A549 (cell line): ENCODE results near the gene NHSL1. TPM values are rescaled to one million over a fixed set of nuclear protein-coding genes. Genes with fewer than 3 reads are reported as not detected.
A peak's percentile ranks its signal among the peaks of the same experiment; 100 is the strongest.

Source experiments
- ATAC-seq, 2 experiments: fragments of 200-7000 bp in 1 of 2; fragments of >200 bp in 1 of 2; cut with Nextera tagmentation in 1 of 2; cut with Tn5 transposase in 1 of 2; 3 replicates each; pipeline versions ENCODE4 v1.8.0 to v1.9.1; 2018 to 2020; ENCODE audit warnings: mild to moderate bottlenecking in 1 of 2, moderate library complexity in 1 of 2
- CTCF ChIA-PET: fragments of 300-600 bp; sonication (Branson Sonifier 250); formaldehyde crosslinking; extraction: SDS; loops from one replicate; lab custom pipeline; 2021; ENCODE audit warnings: antibody characterized with exemption, inconsistent platforms; lab: Yijun Ruan, JAX
- POLR2A ChIA-PET: fragments of 350-600 bp; formaldehyde crosslinking; extraction: SDS; loops from one replicate; lab custom pipeline; 2021; ENCODE audit warnings: antibody characterized with exemption, inconsistent platforms; lab: Yijun Ruan, JAX
- DNase-seq, 2 experiments: peaks; one replicate each; pipeline versions ENCODE4 v3.0.0 to v3.0.0-alpha.2; 2011 to 2016; ENCODE audit warnings: low read depth in 1 of 2, low spot score in 1 of 2
- FAIRE-seq: peaks from 2 replicates; lab custom pipeline; 2011; peaks lifted over from hg19 to GRCh38; lab: Jason Lieb, UNC
- H3K27ac ChIP-seq, 2 experiments: fragments of >200 bp; sonication (Bioruptor Twin); formaldehyde crosslinking; 3 replicates each; pipeline ENCODE4 v1.5.1; 2016 to 2017
- H3K4me1 ChIP-seq: fragments of >200 bp; sonication (Bioruptor Twin); formaldehyde crosslinking; 3 replicates; pipeline ENCODE4 v1.6.1; 2016
- H3K4me2 ChIP-seq: fragments of >200 bp; sonication (Bioruptor Twin); formaldehyde crosslinking; 3 replicates; pipeline ENCODE4 v1.6.1; 2016
- H3K4me3 ChIP-seq: fragments of >200 bp; sonication (Bioruptor Twin); formaldehyde crosslinking; 3 replicates; pipeline ENCODE4 v1.5.1; 2016
- H3K9me3 ChIP-seq: fragments of >200 bp; sonication (Bioruptor Twin); formaldehyde crosslinking; 3 replicates; pipeline ENCODE4 v1.6.1; 2016
- BCL3 ChIP-seq: fragments of >200 bp; sonication (Bioruptor Twin); formaldehyde crosslinking; IDR thresholded peaks from 3 replicates; pipeline ENCODE4 v1.6.1; 2016
- CBX2 ChIP-seq: fragments of 200-600 bp; sonication (generic); IDR thresholded peaks from 2 replicates; pipeline ENCODE4 v1.6.1; 2016; ENCODE audit warnings: low read depth, mild to moderate bottlenecking, borderline replicate concordance
- CHD2 ChIP-seq: fragments of 150-350 bp; IDR thresholded peaks from 2 replicates; pipeline ENCODE4 v1.6.1; 2014; ENCODE audit warnings: low read length; ENCODE audit not compliant: partially characterized antibody
- CTCF ChIP-seq: fragments of >200 bp; sonication (Bioruptor Twin); formaldehyde crosslinking; IDR thresholded peaks from 3 replicates; pipeline ENCODE4 v1.5.1; 2016
- EHF ChIP-seq: fragments of 250-450 bp; sonication (Bioruptor Pico); IDR thresholded peaks from 2 replicates; pipeline ENCODE4 v1.5.0; 2020; ENCODE audit warnings: mild to moderate bottlenecking
- ELK1 ChIP-seq: fragments of 150-350 bp; IDR thresholded peaks from 2 replicates; pipeline ENCODE4 v1.6.1; 2014; ENCODE audit warnings: low read depth, mild to moderate bottlenecking, low read length
- EP300 ChIP-seq, 2 experiments: fragments of >200 bp; sonication (Bioruptor Twin); formaldehyde crosslinking; IDR thresholded peaks; 2 replicates in 1 of 2; 3 replicates in 1 of 2; pipeline ENCODE4 v1.6.1; 2016 to 2017
- FOSL2 ChIP-seq, 2 experiments: fragments of 450-650 bp in 1 of 2; fragments of >200 bp in 1 of 2; sonication (Bioruptor Twin) in 1 of 2; formaldehyde crosslinking; IDR thresholded peaks; 2 replicates each; pipeline versions ENCODE4 v1.5.0 to v1.6.1; 2016 to 2020; ENCODE audit warnings: mild to moderate bottlenecking in 1 of 2, moderate library complexity in 1 of 2
- HOXA7 ChIP-seq: fragments of 250-450 bp; sonication (Bioruptor Pico); IDR thresholded peaks from 2 replicates; pipeline ENCODE4 v1.5.0; 2020; ENCODE audit warnings: mild to moderate bottlenecking, moderate library complexity
- HOXB5 ChIP-seq: fragments of 250-450 bp; sonication (Bioruptor Pico); IDR thresholded peaks from 2 replicates; pipeline ENCODE4 v1.5.0; 2020; ENCODE audit warnings: mild to moderate bottlenecking, moderate library complexity
- JUN ChIP-seq, 2 experiments: fragments of >200 bp; sonication (Bioruptor Twin); formaldehyde crosslinking; IDR thresholded peaks; 2 replicates in 1 of 2; 3 replicates in 1 of 2; pipeline ENCODE4 v1.6.1; 2016 to 2017
- MYC ChIP-seq: IDR thresholded peaks from 2 replicates; pipeline ENCODE4 v1.6.1; 2012; ENCODE audit warnings: mild to moderate bottlenecking, inconsistent platforms, low read length, improper control_type of control experiment, borderline replicate concordance
- NR3C1 ChIP-seq: fragments of >200 bp; sonication (Bioruptor Twin); formaldehyde crosslinking; IDR thresholded peaks from 3 replicates; pipeline ENCODE4 v1.6.1; 2017
- PBX3 ChIP-seq: IDR thresholded peaks from 2 replicates; pipeline ENCODE4 v1.6.1; 2012
- RARB ChIP-seq: fragments of 250-450 bp; sonication (Bioruptor Pico); IDR thresholded peaks from 2 replicates; pipeline ENCODE4 v1.8.0; 2021; ENCODE audit warnings: mild to moderate bottlenecking, moderate library complexity
- RCOR1 ChIP-seq: fragments of 150-350 bp; IDR thresholded peaks from 2 replicates; pipeline ENCODE4 v1.6.1; 2014; ENCODE audit warnings: antibody characterized with exemption, low read length, low read depth
- ZFP36 ChIP-seq: fragments of 450-650 bp; IDR thresholded peaks from 2 replicates; pipeline ENCODE4 v1.6.1; 2014; ENCODE audit warnings: borderline replicate concordance; ENCODE audit not compliant: partially characterized antibody
- ZSCAN20 ChIP-seq: fragments of 250-450 bp; sonication (Bioruptor Pico); IDR thresholded peaks from 2 replicates; pipeline ENCODE4 v1.8.0; 2022; ENCODE audit warnings: mild to moderate bottlenecking, moderate library complexity
- WGBS: methylation state at CpG from one replicate; pipeline ENCODE4 v1.1.6; 2017; ENCODE audit errors: missing lambda C conversion rate; 5-methylcytosine and 5-hydroxymethylcytosine counted together
- polyA plus RNA-seq, 4 experiments: library from polyadenylated mRNA; depleted of rRNA in 3 of 4; stranded (reverse); fragments of >200 nt; fragmentation: RNase III in 1 of 4; extraction: RNeasy Plus Mini Kit Qiagen cat#74134 plus additional on column Dnase treatment in 1 of 4; gene quantifications; 2 replicates in 3 of 4; 3 replicates in 1 of 4; pipeline ENCODE4 v1.2.3, GENCODE V29; 2011 to 2017

Gene NHSL1
- polyA plus RNA-seq, 2 of the 4 experiments (the other 2 are of a cell fraction): 1.6 to 2.8 TPM

- FAIRE-seq: no peak
- 78% methylated on average over 6 of the region's 6 CpGs for WGBS
- no peak for TF ChIP-seq ZSCAN20 (CRISPR knock-in tag)
- no peak for TF ChIP-seq CHD2
- TF ChIP-seq ELK1: no peak
- no peak for TF ChIP-seq HOXA7 (CRISPR knock-in tag)
- TF ChIP-seq ZFP36: no peak
- no peak for TF ChIP-seq BCL3
- no peak for TF ChIP-seq RCOR1
- no peak for TF ChIP-seq MYC
- no peak for TF ChIP-seq EP300 (IDR thresholded peaks at IDR 0.05)
- TF ChIP-seq PBX3: no peak
- TF ChIP-seq RARB (CRISPR knock-in tag): no peak
- no peak for TF ChIP-seq NR3C1
- no peak for TF ChIP-seq JUN (IDR thresholded peaks at IDR 0.05)
- no peak for DNase-seq
- Histone ChIP-seq H3K9me3 (no peaks in the 10 kb centered on the region), H3K4me2 (peak overlapping the region; percentile 68; the same call in 2 of the 3 replicates), H3K4me3 (no peak overlapping the region), H3K27ac (peak overlapping the region in 1 of 2 experiments; percentile 63; a peak in 3 of 6 replicates), H3K4me1 (peaks cover 19% of the 10 kb centered on the region)
- POLR2A ChIA-PET: interaction anchor here (1.4 kb wide), 1 partner anchor 12 kb away, joined by 7 read pairs; no protein-coding TSS in a partner anchor
- CTCF ChIA-PET: interaction anchor here (0.6 to 1.8 kb wide), 3 partner anchors 48 to 310 kb away, joined by 3 read pairs; no protein-coding TSS in a partner anchor
- no peak for ATAC-seq
These were observed 42.9 kb downstream of the NHSL1 start for GRCh38 chr6:138456401-138456790.

- CTCF ChIA-PET: interaction anchor here (0.6 to 1.8 kb wide), 3 partner anchors 47 to 310 kb away, joined by 3 read pairs; no protein-coding TSS in a partner anchor
- WGBS: 48% methylated on average over 7 of the region's 7 CpGs
- no peak for TF ChIP-seq FOSL2 (IDR thresholded peaks at IDR 0.05)
- TF ChIP-seq FOSL2 (CRISPR knock-in tag; IDR thresholded peaks at IDR 0.05): no peak
- TF ChIP-seq HOXB5: no peak
- no peak for TF ChIP-seq CBX2
- no peak for TF ChIP-seq EHF (CRISPR knock-in tag)
- no peak for TF ChIP-seq ELK1
- TF ChIP-seq JUN (IDR thresholded peaks at IDR 0.05): no peak
- TF ChIP-seq CTCF: no peak
- H3K27ac ChIP-seq: peak overlapping the region; percentile 40 to 63; a peak in 5 of 6 replicates
- POLR2A ChIA-PET: interaction anchor here (1.4 kb wide), 1 partner anchor 13 kb away, joined by 7 read pairs; no protein-coding TSS in a partner anchor
- ATAC-seq (no peak), DNase-seq (peak in 1 of 2 experiments; percentile 2), FAIRE-seq (no peak)
- H3K4me1 ChIP-seq: peaks cover 19% of the 10 kb centered on the region
- H3K4me3 ChIP-seq: no peak overlapping the region
- H3K4me2 ChIP-seq: peak overlapping the region; percentile 68
- no peaks in the 10 kb centered on the region for H3K9me3 ChIP-seq
These were observed 43.4 kb downstream of the NHSL1 start for GRCh38 chr6:138455746-138456400.
